NCI-H526 (cell line): ENCODE measurements around the gene ARHGEF4.

Experiments used
- DNase-seq, 2 experiments: peaks; one replicate each; lab custom pipeline; 2025; lab: John Stamatoyannopoulos, UW

The ARHGEF4 gene

GRCh38 chr2:130918393-130918792 is 81.7 kb downstream of the ARHGEF4 start:
- no peak for DNase-seq

- DNase-seq, result peak; percentile 77 to 89
Observed at GRCh38 chr2:130920415-130921163, 83.9 kb downstream of the ARHGEF4 start.

DNA sequence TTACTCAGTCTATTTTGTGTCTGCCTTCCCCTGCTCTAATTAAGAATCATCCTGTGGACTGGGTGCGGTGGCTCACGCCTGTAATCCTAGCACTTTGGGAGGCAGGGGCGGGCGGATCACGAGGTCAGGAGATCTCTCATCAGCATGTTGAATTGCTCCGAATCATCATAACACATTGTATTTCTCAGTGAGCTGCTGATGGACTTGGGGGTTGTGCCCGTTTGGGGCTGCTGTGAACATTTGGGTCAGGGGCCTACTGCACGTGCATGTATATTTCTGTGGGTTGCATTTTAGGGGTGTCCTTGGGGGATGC is 84.4 kb downstream of the ARHGEF4 start:
- no peak for DNase-seq

GRCh38 chr2:130922417-130922816 is 85.7 kb downstream of the ARHGEF4 start:
- DNase-seq, result no peak

GRCh38 chr2:130928385-130928784 is 91.7 kb downstream of the ARHGEF4 start:
- no peak for DNase-seq

DNA sequence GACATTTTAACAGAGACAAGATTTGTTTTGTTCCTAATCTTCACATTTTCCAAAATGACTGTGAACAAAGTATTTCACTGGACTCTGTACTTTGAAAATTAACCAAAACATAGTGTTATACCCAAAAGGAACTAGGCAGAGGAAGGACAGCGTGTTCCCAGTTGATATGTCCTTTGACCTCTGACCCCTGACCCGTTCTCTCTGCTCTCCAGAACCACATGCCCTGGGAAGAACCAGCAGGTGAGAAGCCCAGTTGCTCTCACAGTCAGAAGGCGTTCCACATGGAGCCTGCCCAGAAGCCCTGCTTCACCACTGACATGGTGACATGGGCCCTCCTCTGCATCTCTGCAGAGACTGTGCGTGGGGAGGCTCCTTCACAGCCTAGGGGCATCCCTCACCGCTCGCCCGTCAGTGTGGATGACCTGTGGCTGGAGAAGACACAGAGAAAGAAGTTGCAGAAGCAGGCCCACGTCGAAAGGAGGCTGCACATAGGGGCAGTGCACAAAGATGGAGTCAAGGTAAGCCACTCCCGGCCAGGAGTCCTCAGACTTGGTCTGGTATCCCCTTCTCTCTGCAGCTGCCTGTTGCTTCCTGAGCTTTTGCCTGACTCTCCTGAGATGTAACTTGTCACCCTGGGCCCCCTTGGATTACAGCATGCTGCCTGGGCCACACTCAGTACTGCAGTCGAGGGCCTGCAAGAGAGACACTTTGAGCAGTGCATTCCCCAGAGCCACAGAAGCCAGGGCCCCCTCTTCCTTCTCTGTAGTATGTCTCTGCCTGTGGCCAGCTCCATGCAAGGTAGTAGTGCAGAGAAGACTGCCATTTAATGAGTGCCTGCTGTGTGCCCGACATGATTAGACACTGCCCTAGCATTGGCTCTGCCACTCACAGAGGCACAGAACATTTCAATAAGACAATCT is 94.3 kb downstream of the ARHGEF4 start:
- DNase-seq, result no peak

DNA sequence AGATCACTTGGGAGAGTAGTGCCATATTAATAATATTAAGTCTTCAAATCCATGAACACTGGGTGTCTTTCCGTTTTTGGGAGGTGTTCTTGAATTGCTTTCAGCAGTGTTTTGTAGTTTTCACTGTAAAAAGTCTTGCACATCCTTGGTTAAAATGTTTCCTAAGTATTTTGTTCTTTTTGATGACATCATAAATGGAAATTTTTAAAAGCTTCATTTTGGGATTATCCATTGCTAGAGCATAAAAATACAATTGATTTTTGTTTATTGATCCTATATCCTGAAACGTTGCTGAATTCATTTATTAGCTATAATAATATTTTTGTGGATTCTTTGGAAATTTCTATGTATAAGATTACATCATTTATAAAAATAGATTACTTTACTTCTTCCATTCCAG is 96.8 kb downstream of the ARHGEF4 start:
- DNase-seq, result no peak

DNA sequence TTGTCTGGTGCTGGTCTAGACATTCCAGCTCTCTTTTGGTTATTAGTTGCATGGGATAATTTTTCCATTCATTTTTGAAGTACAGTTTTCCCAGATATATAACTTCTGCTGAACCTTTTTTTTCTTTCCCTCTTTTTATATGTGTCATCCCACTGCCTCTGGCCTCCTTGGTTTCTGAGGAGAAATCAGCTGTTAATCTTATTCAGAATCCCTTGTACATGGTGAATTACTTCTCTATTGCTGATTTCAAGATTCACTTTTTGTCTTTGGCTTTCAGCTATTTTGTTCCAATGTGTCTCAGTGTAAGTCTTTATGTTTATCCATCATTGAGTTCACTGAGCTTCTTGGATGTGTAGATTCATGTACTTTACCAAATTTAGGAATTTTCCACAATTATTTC is 99.7 kb downstream of the ARHGEF4 start:
- no peak for DNase-seq

DNA sequence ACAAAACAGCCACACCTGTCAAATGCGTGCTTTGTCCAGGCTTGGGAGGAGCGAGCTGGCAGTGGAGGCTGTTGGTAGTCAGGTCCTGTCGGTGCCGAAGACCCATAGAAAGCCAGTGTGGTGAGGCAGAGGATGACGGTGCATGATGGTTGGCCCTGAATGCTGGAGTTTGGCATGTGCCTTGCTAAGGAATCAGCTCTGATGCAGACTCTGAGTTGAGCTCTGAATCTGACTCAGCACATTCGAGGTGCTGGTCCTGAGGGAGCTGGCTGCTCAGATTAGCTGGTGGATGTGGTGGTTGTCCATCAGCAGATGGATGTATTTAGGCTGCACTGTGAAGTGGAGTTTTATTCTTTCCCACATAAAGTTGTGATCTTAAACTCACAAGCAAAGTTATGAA is 111.3 kb downstream of the ARHGEF4 start:
- DNase-seq, result no peak

DNA sequence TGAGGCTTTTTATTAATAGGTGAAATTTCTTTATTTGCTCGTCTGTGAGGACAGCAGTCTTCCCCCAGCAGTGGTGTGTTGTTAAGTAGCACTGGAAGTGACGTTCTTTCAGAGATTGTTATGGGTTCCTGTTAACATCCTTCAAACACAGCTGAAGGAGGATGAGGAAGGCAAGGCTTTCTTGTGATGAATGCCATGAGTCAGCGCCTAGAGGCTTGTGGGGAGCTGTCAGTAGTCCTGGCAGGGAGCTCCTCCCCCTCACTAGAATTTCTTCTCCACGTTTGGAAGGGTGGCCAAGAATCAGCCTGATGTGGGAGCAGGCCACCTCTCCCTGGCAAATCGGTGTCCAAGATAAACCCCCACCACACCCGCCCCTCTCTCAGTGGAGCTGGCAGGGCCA is 113.2 kb downstream of the ARHGEF4 start:
- no peak for DNase-seq

DNA sequence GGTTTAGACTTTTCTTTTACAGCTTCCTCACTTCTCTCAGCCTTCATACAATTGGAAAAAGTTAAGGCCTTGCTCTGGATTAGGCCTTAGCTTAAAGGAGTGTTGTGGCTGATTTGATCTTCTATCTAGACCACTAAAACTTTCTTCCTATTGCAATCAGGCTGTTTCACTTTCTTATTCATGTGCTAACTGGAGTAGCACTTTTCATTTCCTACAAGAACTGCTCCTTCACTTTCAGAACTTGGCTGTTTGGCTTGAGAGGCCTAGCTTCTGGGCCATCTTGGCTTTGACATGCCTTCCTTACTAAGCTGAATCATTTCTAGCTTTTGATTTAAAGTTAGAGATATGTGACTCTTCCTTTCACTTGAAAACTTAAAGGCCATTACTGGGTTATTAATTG is 114.3 kb downstream of the ARHGEF4 start:
- no peak for DNase-seq

GRCh38 chr2:130954873-130955272 is 118.2 kb downstream of the ARHGEF4 start:
- DNase-seq, result no peak

GRCh38 chr2:130957915-130958314 is 121.2 kb downstream of the ARHGEF4 start:
- DNase-seq, result no peak

GRCh38 chr2:130963196-130963848 is 126.6 kb downstream of the ARHGEF4 start:
- peak in 1 of 2 experiments; percentile 47 for DNase-seq

DNA sequence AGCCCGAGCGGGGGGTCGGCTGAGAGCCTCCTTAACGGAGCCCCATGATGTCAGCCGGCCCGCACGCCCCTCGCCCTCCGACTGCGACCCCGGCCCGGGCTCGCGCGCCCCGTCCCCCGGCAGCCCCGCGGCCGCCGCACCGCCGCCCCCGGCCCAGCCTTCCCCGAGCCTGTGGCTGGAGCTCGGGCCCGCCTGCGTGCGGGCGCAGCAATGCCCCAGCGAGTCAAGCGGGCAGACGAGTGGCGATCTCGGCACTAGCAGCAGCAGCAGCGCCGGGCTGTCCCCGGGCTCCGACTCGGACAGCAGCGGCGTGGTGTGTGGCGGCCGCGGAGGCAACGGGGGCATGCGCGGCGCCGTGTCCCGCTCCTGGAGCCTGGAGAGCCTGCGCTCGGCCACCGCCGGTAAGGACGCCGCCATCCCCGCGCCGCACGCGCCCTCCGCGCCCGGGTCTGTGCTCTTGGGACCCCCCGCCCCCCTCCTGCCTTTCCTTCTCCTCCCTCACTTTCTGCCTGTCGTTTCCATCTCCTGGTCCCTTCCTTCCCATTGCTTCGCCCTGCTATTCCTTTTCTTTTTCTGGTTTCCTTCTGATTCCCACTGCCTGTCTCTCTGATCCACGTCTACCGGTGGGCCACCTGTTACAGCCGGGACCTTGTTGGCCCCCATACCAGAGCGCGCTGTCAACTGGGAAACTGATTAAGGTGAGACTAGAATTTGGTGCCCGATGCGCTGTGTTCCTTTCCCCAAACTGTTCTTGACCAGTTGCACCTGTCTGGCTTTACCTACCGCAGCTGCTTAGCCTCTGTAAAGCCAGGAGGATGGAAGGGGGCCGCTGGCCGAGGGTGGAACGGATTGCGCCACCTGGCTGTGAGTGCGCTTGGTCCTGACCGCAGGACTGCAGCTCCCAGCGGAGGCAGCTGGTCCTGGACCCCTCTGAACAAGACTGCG is 127.4 kb downstream of the ARHGEF4 start:
- peak; percentile 70 to 85 for DNase-seq

- no peak for DNase-seq
Observed at GRCh38 chr2:130964931-130965330, 128.2 kb downstream of the ARHGEF4 start.

DNA sequence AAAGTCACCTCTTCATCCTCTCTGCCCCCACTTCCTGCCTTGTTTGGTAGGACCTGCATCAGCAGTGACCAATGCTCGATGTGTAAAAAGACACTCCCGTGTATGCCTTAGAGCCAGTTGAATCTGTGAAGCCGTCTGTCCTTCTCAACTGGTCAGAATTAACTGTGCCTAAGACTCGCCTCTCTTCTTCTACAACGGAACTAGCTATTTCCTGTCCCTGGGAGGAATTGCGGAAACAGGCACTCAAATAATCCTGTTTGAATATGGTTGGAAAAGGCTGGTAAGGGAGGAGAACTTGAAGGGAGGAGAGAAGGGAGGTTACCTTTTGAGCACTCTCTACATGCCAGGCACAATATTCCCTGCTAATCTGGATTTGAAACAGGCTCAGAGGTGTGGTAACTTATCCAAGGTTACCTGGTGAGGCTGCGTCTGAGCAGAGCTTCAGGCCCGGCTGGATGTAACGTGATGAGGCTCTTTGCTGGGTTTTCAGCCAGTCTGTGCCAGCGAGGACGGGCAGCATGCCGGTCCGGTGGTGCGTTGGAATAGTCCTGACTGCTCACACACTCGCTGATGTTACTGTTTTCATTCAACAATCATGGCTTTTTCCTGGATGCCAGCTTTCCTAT is 129.5 kb downstream of the ARHGEF4 start:
- DNase-seq, result no peak

DNA sequence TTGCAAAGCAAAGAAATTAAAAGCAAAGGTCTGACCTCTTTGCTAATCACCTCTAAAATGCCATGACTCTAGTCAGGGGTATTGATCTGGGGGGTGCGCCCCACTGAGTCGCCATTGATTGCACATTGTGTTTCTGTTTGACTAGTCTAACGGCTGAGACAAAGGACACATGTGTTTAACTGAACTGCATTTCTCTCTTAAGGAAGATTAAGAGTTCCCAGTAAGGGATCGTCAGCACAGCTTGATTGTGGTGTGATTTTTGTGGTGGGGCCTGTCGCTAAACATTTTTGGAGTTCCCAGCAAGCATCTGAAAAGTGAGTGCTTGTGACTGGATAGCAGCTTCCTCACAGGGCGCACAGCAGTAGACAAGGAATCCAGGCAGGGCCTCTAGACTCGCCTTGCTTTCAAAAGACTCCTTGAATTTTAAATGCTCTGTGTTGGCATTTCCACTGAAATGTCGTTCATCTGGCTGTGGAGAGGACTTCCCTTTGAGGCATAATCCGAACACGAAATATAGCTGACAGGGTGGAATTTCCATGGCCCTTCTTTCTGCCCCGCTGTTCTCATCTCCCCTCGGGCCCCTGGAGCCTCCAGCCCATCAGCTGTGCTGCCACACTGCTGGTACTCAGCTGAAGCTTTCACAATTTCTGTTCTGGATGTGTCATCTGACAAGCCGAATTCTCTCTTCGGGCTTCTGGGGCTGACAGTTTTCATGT is 130.2 kb downstream of the ARHGEF4 start:
- DNase-seq, result no peak

DNA sequence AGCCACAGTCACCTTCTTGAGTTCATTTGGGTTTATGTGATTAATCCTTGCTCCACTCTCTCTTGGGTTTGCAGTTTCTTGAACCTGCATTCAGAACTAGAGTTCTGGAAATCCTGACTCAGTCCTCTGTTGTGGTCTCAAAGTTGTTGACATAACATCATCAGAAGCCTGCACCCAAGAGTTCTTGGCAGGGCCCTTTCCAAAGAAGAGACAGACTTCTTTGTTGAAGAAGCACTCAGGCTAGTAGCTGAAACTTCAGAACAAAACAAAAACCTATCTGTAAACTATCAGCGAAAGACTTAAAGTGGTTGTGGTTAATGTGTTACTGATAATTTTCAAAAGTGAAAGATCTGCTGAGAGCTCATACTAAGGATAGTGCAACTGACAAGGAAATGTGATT is 135.7 kb downstream of the ARHGEF4 start:
- DNase-seq, result no peak

DNA sequence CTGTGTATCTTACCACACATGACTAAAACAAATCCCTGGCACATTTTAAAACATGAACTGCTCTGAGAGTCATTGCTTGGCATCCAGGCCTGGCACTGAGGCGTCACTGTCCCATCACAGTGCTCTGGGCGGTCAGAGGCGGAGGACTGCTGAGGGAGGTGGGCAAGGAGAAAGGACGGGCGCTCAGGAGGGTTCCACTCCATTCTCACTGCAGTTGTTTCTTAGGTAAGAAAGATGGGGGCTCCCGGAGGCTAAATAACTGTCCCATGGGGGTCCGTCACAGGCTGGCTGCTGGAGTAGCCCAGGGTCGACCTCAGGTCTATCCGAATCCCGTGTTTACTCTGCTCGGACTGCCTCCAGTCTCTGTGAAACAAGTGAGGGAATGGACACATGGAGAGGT is 139.0 kb downstream of the ARHGEF4 start:
- DNase-seq, result no peak
